Measurements from ENCODE around the gene GIGYF2.

The GIGYF2 gene

GRCh38 chr2:232770207-232770606, 73.1 kb downstream of the GIGYF2 start:
- DNase-seq, result no peak

GRCh38 chr2:232771870-232772269, 74.7 kb downstream of the GIGYF2 start:
- no peak for DNase-seq

GRCh38 chr2:232772531-232772930, 75.4 kb downstream of the GIGYF2 start:
- DNase-seq, result no peak

GRCh38 chr2:232773815-232774214, 76.7 kb downstream of the GIGYF2 start:
- DNase-seq, result no peak

- no peak for DNase-seq
Observed at GRCh38 chr2:232776435-232776834, 79.3 kb downstream of the GIGYF2 start, which contains the start of gene KCNJ13. TSS of gene KCNJ13 (minus strand) at chr2:232776565. CDS start at chr2:232771362, 5,203 bp downstream.

- DNase-seq, result no peak
Observed at GRCh38 chr2:232777276-232777675, 80.1 kb downstream of the GIGYF2 start.

- DNase-seq, result no peak
Observed at GRCh38 chr2:232779465-232779864, 82.3 kb downstream of the GIGYF2 start.

- DNase-seq, result no peak
Observed at GRCh38 chr2:232779934-232780333, 82.8 kb downstream of the GIGYF2 start.

- DNase-seq, result no peak
Observed at GRCh38 chr2:232781765-232782164, 84.6 kb downstream of the GIGYF2 start.

GRCh38 chr2:232783278-232783677, 86.1 kb downstream of the GIGYF2 start:
- no peak for DNase-seq

GRCh38 chr2:232787806-232788205, 90.7 kb downstream of the GIGYF2 start:
- DNase-seq, result no peak

- DNase-seq, result no peak
Observed at GRCh38 chr2:232789082-232789481, 92.0 kb downstream of the GIGYF2 start.

GRCh38 chr2:232791518-232791917, 94.4 kb downstream of the GIGYF2 start:
- no peak for DNase-seq

GRCh38 chr2:232793271-232793670, 96.1 kb downstream of the GIGYF2 start:
- no peak for DNase-seq

GRCh38 chr2:232794981-232795380, 97.8 kb downstream of the GIGYF2 start:
- no peak for DNase-seq

- DNase-seq, result no peak
Observed at GRCh38 chr2:232795920-232796319, 98.8 kb downstream of the GIGYF2 start.

GRCh38 chr2:232798187-232798586, 101.1 kb downstream of the GIGYF2 start:
- DNase-seq, result no peak

GRCh38 chr2:232800166-232800565, 103.0 kb downstream of the GIGYF2 start:
- no peak for DNase-seq

- DNase-seq, result no peak
Observed at GRCh38 chr2:232802091-232802490, 105.0 kb downstream of the GIGYF2 start.

- no peak for DNase-seq
Observed at GRCh38 chr2:232809349-232810124, 112.4 kb downstream of the GIGYF2 start.

GRCh38 chr2:232810444-232810843, 113.3 kb downstream of the GIGYF2 start:
- DNase-seq, result no peak

- DNase-seq, result no peak
Observed at GRCh38 chr2:232815569-232815968, 118.4 kb downstream of the GIGYF2 start.

GRCh38 chr2:232816657-232817056, 119.5 kb downstream of the GIGYF2 start:
- DNase-seq, result no peak

- no peak for DNase-seq
Observed at GRCh38 chr2:232817756-232818155, 120.6 kb downstream of the GIGYF2 start.

GRCh38 chr2:232829988-232830387, 132.9 kb downstream of the GIGYF2 start:
- no peak for DNase-seq
